IMR-90 (cell line): ENCODE results near the gene NENF. TPM values are rescaled to one million over a fixed set of nuclear protein-coding genes. Genes with fewer than 3 reads are reported as not detected.

Experiments used
- ATAC-seq: fragments of 200-7000 bp; cut with Tn5 transposase; 2 replicates; pipeline ENCODE4 v1.9.1; 2020; ENCODE audit warnings: low read depth, mild to moderate bottlenecking, moderate library complexity
- BruUV-seq: library from RNA; stranded (reverse); fragments of 400-500 nt; replicated peaks from 2 replicates; lab custom pipeline; 2021; lab: Mats Ljungman, UMichigan
- CTCF ChIA-PET: fragments of 300-600 bp; formaldehyde crosslinking; extraction: SDS; loops from one replicate; lab custom pipeline; 2021; ENCODE audit warnings: antibody characterized with exemption; lab: Yijun Ruan, JAX
- POLR2A ChIA-PET: fragments of 300-600 bp; sonication (Branson Sonifier 250); formaldehyde crosslinking; loops from one replicate; lab custom pipeline; 2022; ENCODE audit warnings: antibody characterized with exemption; ENCODE audit not compliant: unreplicated experiment; lab: Charles Lee
- DNase-seq: peaks from one replicate; pipeline ENCODE4 v3.0.0; 2013
- H2AFZ ChIP-seq: replicated peaks from 2 replicates; pipeline ENCODE3; 2013; ENCODE audit warnings: low read length, mild to moderate bottlenecking; ENCODE audit not compliant: poor library complexity
- H2AK5ac ChIP-seq: 2 replicates; pipeline ENCODE4 v1.6.1; 2013; ENCODE audit warnings: low read depth, low read length, inconsistent platforms
- H2AK9ac ChIP-seq: replicated peaks from 2 replicates; pipeline ENCODE3; 2013; ENCODE audit warnings: mild to moderate bottlenecking, low read depth, low read length, moderate library complexity; ENCODE audit not compliant: poor library complexity
- H2BK120ac ChIP-seq: 2 replicates; pipeline ENCODE4 v1.6.1; 2013; ENCODE audit warnings: low read depth, low read length, inconsistent platforms
- H2BK15ac ChIP-seq: 3 replicates; pipeline ENCODE4 v1.6.1; 2013; ENCODE audit warnings: low read depth, low read length, inconsistent platforms
- H2BK20ac ChIP-seq: 2 replicates; pipeline ENCODE4 v1.6.1; 2013; ENCODE audit warnings: low read depth, mild to moderate bottlenecking, inconsistent platforms, low read length, moderate library complexity
- H2BK5ac ChIP-seq: 2 replicates; pipeline ENCODE4 v1.6.1; 2013; ENCODE audit warnings: mild to moderate bottlenecking, low read depth, low read length, inconsistent platforms; ENCODE audit not compliant: poor library complexity, severe bottlenecking
- H3K14ac ChIP-seq: replicated peaks from 2 replicates; pipeline ENCODE4 v1.6.1; 2013; ENCODE audit warnings: low read depth, low read length, inconsistent platforms
- H3K18ac ChIP-seq: 2 replicates; pipeline ENCODE4 v1.6.1; 2013; ENCODE audit warnings: low read depth, low read length, control low read depth
- H3K23ac ChIP-seq: 2 replicates; pipeline ENCODE4 v1.6.1; 2013; ENCODE audit warnings: low read depth, low read length, inconsistent platforms
- H3K27ac ChIP-seq: 2 replicates; pipeline ENCODE4 v1.5.1; 2013; ENCODE audit warnings: mild to moderate bottlenecking, control low read depth, low read length; ENCODE audit not compliant: insufficient read depth
- H3K27me3 ChIP-seq: 2 replicates; pipeline ENCODE4 v1.6.1; 2013; ENCODE audit warnings: low read length; ENCODE audit not compliant: control insufficient read depth, insufficient read depth
- H3K36me3 ChIP-seq: 2 replicates; pipeline ENCODE4 v1.6.1; 2013; ENCODE audit warnings: low read length, mixed read lengths; ENCODE audit not compliant: control insufficient read depth, insufficient read depth
- H3K4ac ChIP-seq: 2 replicates; pipeline ENCODE4 v1.6.1; 2013; ENCODE audit warnings: low read depth, low read length, inconsistent platforms
- H3K4me1 ChIP-seq: 2 replicates; pipeline ENCODE4 v1.6.1; 2013; ENCODE audit warnings: low read length, mixed read lengths; ENCODE audit not compliant: control insufficient read depth, insufficient read depth
- H3K4me2 ChIP-seq: 2 replicates; pipeline ENCODE4 v1.6.1; 2013; ENCODE audit warnings: low read depth, mild to moderate bottlenecking, control low read depth, low read length, moderate library complexity
- H3K4me3 ChIP-seq: 2 replicates; pipeline ENCODE4 v1.5.1; 2013; ENCODE audit warnings: low read depth, mild to moderate bottlenecking, control low read depth, low read length, moderate library complexity; ENCODE audit not compliant: insufficient read depth
- H3K56ac ChIP-seq: 2 replicates; pipeline ENCODE4 v1.6.1; 2013; ENCODE audit warnings: low read length, inconsistent platforms; ENCODE audit not compliant: insufficient read depth; ENCODE audit errors: extremely low read depth
- H3K79me1 ChIP-seq, 2 experiments: 2 replicates each; pipeline ENCODE4 v1.6.1; 2013; ENCODE audit warnings: low read length in 2 of 2, inconsistent platforms in 1 of 2, low read depth in 1 of 2
- H3K9ac ChIP-seq: 2 replicates; pipeline ENCODE4 v1.6.1; 2013; ENCODE audit warnings: low read depth, low read length, control low read depth
- H3K9me1 ChIP-seq: 2 replicates; pipeline ENCODE4 v1.6.1; 2013; ENCODE audit warnings: low read length, inconsistent platforms; ENCODE audit not compliant: insufficient read depth
- H3K9me3 ChIP-seq: 2 replicates; pipeline ENCODE4 v1.6.1; 2013; ENCODE audit warnings: low read length; ENCODE audit not compliant: control insufficient read depth, insufficient read depth
- H4K20me1 ChIP-seq: 2 replicates; pipeline ENCODE4 v1.6.1; 2013; ENCODE audit warnings: low read length, inconsistent platforms; ENCODE audit not compliant: insufficient read depth
- H4K5ac ChIP-seq: 2 replicates; pipeline ENCODE4 v1.6.1; 2013; ENCODE audit warnings: mild to moderate bottlenecking, low read depth, low read length, control low read depth
- H4K8ac ChIP-seq, 2 experiments: 2 replicates each; pipeline ENCODE4 v1.6.1; 2013; ENCODE audit warnings: low read depth in 2 of 2, low read length in 2 of 2, control low read depth in 1 of 2, inconsistent platforms in 1 of 2
- H4K91ac ChIP-seq: 2 replicates; pipeline ENCODE4 v1.6.1; 2013; ENCODE audit warnings: low read depth, low read length, inconsistent platforms; ENCODE audit not compliant: insufficient read depth
- BHLHE40 ChIP-seq: fragments of 150-350 bp; IDR thresholded peaks from 2 replicates; pipeline ENCODE4 v1.6.1; 2016; ENCODE audit warnings: mild to moderate bottlenecking, low read depth, low read length
- CEBPB ChIP-seq: IDR thresholded peaks from 2 replicates; pipeline ENCODE4 v1.6.1; 2012; ENCODE audit warnings: low read depth, low read length, improper control_type of control experiment
- CHD1 ChIP-seq: IDR thresholded peaks from 2 replicates; pipeline ENCODE4 v1.6.1; 2012; ENCODE audit warnings: low read depth, low read length, improper control_type of control experiment
- FOS ChIP-seq: fragments of 150-350 bp; IDR thresholded peaks from 2 replicates; pipeline ENCODE4 v1.6.1; 2016; ENCODE audit warnings: low read depth, low read length
- MAFK ChIP-seq: IDR thresholded peaks from 2 replicates; pipeline ENCODE4 v1.6.1; 2012; ENCODE audit warnings: low read depth, low read length, improper control_type of control experiment
- MAZ ChIP-seq: IDR thresholded peaks from 2 replicates; pipeline ENCODE4 v1.6.1; 2012; ENCODE audit warnings: low read depth, mild to moderate bottlenecking, low read length, improper control_type of control experiment, moderate library complexity, borderline replicate concordance
- NFE2L2 ChIP-seq: fragments of 150-350 bp; IDR thresholded peaks from 2 replicates; pipeline ENCODE4 v1.6.1; 2016; ENCODE audit warnings: low read depth, mild to moderate bottlenecking, low read length
- RAD21 ChIP-seq: IDR thresholded peaks from 2 replicates; pipeline ENCODE4 v1.6.1; 2012; ENCODE audit warnings: low read length, improper control_type of control experiment
- RCOR1 ChIP-seq: IDR thresholded peaks from 2 replicates; pipeline ENCODE4 v1.6.1; 2012; ENCODE audit warnings: mild to moderate bottlenecking, low read length, improper control_type of control experiment; ENCODE audit not compliant: insufficient replicate concordance
- RFX5 ChIP-seq: IDR thresholded peaks from 2 replicates; pipeline ENCODE4 v1.8.0; 2012; ENCODE audit warnings: low read depth, mild to moderate bottlenecking, low read length, moderate library complexity
- SMC3 ChIP-seq: fragments of 150-350 bp; IDR thresholded peaks from 2 replicates; pipeline ENCODE4 v1.6.1; 2016; ENCODE audit warnings: low read depth, mild to moderate bottlenecking, antibody characterized with exemption, low read length, moderate library complexity
- WGBS, 2 experiments: methylation state at CpG; one replicate each; pipeline versions ENCODE4 v1.1.5 to v1.1.7; 2013; ENCODE audit warnings: missing lambda C conversion rate in 2 of 2; ENCODE audit not compliant: insufficient read length in 1 of 2; ENCODE audit errors: extremely low coverage in 2 of 2; 5-methylcytosine and 5-hydroxymethylcytosine counted together
- dilution Hi-C: fragments of 300-500 bp; cut with HindIII; formaldehyde crosslinking; loops from one replicate; pipeline ENCODE4 v1.14.3; 2018; ENCODE audit warnings: low sequenced_read_pairs; ENCODE audit not compliant: unreplicated experiment
- in situ Hi-C: fragments of 300-500 bp; cut with MboI; formaldehyde crosslinking; loops from 3 replicates; pipeline ENCODE4 v1.14.3; 2019; ENCODE audit warnings: low sequenced_read_pairs, inconsistent platforms, mixed read lengths
- intact Hi-C: fragments of 100-400 bp; cut with micrococcal nuclease; formaldehyde crosslinking; loops from 2 replicates; pipeline ENCODE4 v1.10.0; 2022
- polyA plus RNA-seq, 3 experiments: library from polyadenylated mRNA; depleted of rRNA; stranded (reverse); fragments of >200 nt; gene quantifications; 2 replicates each; pipeline ENCODE4 v1.2.3, GENCODE V29; 2012; ENCODE audit warnings: low replicate concordance in 1 of 3
- total RNA-seq: library from RNA; depleted of rRNA; stranded (reverse); fragments of >200 nt; gene quantifications from 2 replicates; pipeline ENCODE4 v1.2.3, GENCODE V29; 2012
- TF ChIP-seq, protein P1 (sequence below): fragments of 150-350 bp; IDR thresholded peaks from 2 replicates; pipeline ENCODE4 v1.6.1; 2017; ENCODE audit warnings: mild to moderate bottlenecking, antibody characterized with exemption, low read length, low read depth
- TF ChIP-seq, protein P2 (sequence below): conservative IDR thresholded peaks from 2 replicates; pipeline ENCODE4 v1.5.1; 2012; ENCODE audit warnings: mild to moderate bottlenecking, low read depth, low read length, improper control_type of control experiment

Gene NENF
- total and polyA plus RNA-seq, 2 of the 4 experiments (the other 2 are of a cell fraction), result 16.0 to 40.4 TPM

DNA sequence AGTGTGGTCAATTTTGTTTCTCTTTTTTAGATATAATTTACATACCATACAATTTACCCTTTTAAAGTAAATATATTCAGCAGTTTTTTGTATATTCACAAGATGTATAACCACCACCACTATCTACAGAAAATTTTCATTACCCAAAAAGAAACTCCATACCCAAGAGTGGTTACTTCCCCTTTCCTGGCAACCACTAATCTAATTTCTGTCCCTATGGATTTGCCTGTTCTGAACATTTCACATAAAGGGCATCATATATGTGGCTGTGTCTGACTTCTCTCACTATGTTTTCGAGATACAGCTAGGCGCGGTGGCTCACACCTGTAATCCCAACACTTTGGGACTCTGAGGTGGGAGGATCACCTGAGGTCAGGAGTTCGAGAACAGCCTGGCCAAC is 31.7 kb upstream of the NENF start:
- Histone ChIP-seq H2AK5ac (no peak overlapping the region), H3K14ac (no peak overlapping the region), H3K79me1 (0 out of 4 replicates have a peak, but pooled peaks cover 0 to 5% of the 10 kb centered on the region in 2 experiments), H3K9me3 (no peaks in the 10 kb centered on the region; the same call in 1 of the 2 replicates), H2AK9ac (no peak overlapping the region), H2BK120ac (no peak overlapping the region), H3K56ac (no peak overlapping the region), H2BK5ac (no peak overlapping the region), H2BK20ac (no peak overlapping the region), H3K27ac (no peak overlapping the region), H3K23ac (no peak overlapping the region), H2BK15ac (no peak overlapping the region), H3K9ac (no peak overlapping the region), H3K9me1 (no peaks in the 10 kb centered on the region), H3K27me3 (no peaks in the 10 kb centered on the region), H4K5ac (no peak overlapping the region), H3K18ac (no peak overlapping the region), H3K4me3 (no peak overlapping the region), H4K91ac (no peak overlapping the region), H3K36me3 (peaks cover 3% of the 10 kb centered on the region), H3K4ac (peak overlapping the region; percentile 42; the same call in 1 of the 2 replicates), H4K8ac (no peak overlapping the region), H3K4me1 (peaks cover 2% of the 10 kb centered on the region; the same call in 1 of the 2 replicates), H4K20me1 (no peaks in the 10 kb centered on the region), H2AFZ (no peak overlapping the region), H3K4me2 (no peak overlapping the region)
- intact Hi-C loops, result no loop called here
- TF ChIP-seq RCOR1 (no peak), FOS (no peak), SMC3 (no peak), NFE2L2 (no peak), MAFK (no peak), MAZ (no peak), CHD1 (no peak), CEBPB (no peak), RAD21 (no peak), BHLHE40 (no peak), RFX5 (no peak)
- TF ChIP-seq, protein P1, sequence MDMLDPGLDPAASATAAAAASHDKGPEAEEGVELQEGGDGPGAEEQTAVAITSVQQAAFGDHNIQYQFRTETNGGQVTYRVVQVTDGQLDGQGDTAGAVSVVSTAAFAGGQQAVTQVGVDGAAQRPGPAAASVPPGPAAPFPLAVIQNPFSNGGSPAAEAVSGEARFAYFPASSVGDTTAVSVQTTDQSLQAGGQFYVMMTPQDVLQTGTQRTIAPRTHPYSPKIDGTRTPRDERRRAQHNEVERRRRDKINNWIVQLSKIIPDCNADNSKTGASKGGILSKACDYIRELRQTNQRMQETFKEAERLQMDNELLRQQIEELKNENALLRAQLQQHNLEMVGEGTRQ, result no peak
- TF ChIP-seq, protein P2, sequence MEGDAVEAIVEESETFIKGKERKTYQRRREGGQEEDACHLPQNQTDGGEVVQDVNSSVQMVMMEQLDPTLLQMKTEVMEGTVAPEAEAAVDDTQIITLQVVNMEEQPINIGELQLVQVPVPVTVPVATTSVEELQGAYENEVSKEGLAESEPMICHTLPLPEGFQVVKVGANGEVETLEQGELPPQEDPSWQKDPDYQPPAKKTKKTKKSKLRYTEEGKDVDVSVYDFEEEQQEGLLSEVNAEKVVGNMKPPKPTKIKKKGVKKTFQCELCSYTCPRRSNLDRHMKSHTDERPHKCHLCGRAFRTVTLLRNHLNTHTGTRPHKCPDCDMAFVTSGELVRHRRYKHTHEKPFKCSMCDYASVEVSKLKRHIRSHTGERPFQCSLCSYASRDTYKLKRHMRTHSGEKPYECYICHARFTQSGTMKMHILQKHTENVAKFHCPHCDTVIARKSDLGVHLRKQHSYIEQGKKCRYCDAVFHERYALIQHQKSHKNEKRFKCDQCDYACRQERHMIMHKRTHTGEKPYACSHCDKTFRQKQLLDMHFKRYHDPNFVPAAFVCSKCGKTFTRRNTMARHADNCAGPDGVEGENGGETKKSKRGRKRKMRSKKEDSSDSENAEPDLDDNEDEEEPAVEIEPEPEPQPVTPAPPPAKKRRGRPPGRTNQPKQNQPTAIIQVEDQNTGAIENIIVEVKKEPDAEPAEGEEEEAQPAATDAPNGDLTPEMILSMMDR, result no peak
- in situ Hi-C loops, result no loop called here
- WGBS, 2 experiments, result no CpG with 5 or more reads among the region's 4 CpGs
- dilution Hi-C loops, result no loop called here
- CTCF ChIA-PET, result no interaction called here
- DNase-seq, result no peak
- no TSS peak for BruUV-seq
- no peak for ATAC-seq
- POLR2A ChIA-PET, result no interaction called here
